ENCODE data around the gene SETD6.

SETD6 gene

DNA sequence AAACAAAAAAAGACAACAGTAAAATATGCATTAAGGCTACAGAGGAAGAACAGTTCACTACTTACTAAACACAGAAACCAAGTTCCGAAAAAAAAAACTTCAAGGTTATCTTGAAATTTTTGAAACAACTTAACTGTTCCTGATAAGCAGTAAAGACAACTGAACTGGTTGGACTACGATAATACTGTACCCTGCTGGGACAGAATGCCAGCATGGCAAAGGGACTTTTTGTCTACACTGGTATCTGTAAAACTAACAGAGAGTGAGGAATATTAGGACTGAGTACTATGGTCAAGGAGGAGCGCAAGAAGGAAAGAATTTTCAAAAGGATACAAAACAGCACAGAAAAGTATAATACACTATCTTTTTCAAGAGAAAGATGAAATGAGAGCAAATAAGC, 19.8 kb downstream of the SETD6 start:
- POLR2A ChIA-PET (ENCODE audit: low non-redundant PET), result no interaction called here

DNA sequence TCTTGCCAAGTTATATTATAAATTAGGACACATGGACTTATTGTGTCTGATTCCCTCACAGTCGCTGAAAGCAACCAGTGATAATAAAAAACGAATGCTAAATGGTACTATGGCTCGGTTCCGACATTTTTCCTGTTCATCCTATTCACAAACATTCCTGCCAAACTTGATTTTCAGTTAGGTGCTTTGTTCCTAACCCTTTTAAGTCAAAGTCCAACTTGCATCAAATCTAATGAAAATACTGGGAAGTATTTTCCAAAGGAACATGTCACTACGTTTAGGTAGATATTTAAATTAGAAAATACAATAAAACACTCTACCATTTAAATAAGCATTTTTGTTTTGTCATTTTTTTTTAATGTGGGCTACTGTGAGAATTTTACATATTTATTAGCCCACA, 21.0 kb downstream of the SETD6 start:
- no peak for DNase-seq (ENCODE audit: low spot score)
- CTCF ChIA-PET, result interaction anchor here (0.7 kb wide), 1 partner anchor 18 kb away, joined by 3 read pairs; no protein-coding TSS in a partner anchor
- POLR2A ChIA-PET (ENCODE audit: low non-redundant PET), result no interaction called here
- TF ChIP-seq, protein P1, sequence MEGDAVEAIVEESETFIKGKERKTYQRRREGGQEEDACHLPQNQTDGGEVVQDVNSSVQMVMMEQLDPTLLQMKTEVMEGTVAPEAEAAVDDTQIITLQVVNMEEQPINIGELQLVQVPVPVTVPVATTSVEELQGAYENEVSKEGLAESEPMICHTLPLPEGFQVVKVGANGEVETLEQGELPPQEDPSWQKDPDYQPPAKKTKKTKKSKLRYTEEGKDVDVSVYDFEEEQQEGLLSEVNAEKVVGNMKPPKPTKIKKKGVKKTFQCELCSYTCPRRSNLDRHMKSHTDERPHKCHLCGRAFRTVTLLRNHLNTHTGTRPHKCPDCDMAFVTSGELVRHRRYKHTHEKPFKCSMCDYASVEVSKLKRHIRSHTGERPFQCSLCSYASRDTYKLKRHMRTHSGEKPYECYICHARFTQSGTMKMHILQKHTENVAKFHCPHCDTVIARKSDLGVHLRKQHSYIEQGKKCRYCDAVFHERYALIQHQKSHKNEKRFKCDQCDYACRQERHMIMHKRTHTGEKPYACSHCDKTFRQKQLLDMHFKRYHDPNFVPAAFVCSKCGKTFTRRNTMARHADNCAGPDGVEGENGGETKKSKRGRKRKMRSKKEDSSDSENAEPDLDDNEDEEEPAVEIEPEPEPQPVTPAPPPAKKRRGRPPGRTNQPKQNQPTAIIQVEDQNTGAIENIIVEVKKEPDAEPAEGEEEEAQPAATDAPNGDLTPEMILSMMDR (conservative IDR thresholded peaks at IDR 0.05; ENCODE audit: low read depth), result no peak
- no peak overlapping the region for H3K27ac ChIP-seq

More for the DNA sequence above, 19.8 kb downstream of the SETD6 start:
- H3K27ac ChIP-seq, result no peak overlapping the region
- DNase-seq (ENCODE audit: low spot score), result no peak
- TF ChIP-seq, protein P1 (conservative IDR thresholded peaks at IDR 0.05; ENCODE audit: low read depth), result no peak
- CTCF ChIA-PET, result interaction anchor here (0.7 kb wide), 1 partner anchor 15 kb away, joined by 3 read pairs; no protein-coding TSS in a partner anchor

DNA sequence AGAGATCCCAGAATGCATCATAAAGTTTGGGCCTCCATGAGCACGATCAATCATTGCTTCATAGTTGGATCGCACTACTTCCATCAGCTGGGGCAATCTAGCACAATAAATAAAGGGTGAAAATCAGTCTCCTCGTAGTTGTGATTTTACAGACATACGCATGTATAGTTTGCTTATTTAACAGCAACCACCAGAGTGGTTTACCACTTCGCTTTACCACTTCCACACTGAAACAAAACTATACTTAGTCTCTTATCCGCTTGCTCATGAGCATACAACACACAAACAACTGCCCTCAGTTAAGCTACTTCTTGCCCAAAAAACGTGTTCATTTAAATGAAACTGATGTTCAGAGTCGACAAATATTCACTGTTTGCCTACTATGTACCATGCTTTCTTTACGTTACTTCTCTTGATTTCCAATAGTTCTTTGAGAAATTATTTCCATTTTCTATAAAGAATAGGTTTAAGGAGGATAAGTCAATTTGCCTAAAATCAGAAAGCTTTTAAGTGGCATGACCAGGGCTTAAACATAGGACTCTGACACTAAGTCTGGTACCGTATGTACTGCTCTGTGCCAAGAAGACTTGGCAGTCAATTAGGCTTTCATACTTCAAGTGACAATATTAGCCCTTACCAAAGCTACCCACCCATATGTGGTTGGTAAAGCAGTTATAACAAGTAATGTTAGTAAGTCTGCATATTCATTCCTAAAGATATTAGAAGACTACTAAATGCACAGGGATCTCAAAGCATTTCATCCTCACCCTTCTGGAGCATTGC, 22.0 kb downstream of the SETD6 start:
- TF ChIP-seq, protein P1 (conservative IDR thresholded peaks at IDR 0.05; ENCODE audit: low read depth), result no peak
- no peak overlapping the region for H3K27ac ChIP-seq
- DNase-seq (ENCODE audit: low spot score), result no peak
- ChIA-PET CTCF (interaction anchor here (0.6 to 1.1 kb wide), 3 partner anchors 27 to 61 kb away, joined by 3 read pairs; no protein-coding TSS in a partner anchor), POLR2A (ENCODE audit: low non-redundant PET) (no interaction called here)

DNA sequence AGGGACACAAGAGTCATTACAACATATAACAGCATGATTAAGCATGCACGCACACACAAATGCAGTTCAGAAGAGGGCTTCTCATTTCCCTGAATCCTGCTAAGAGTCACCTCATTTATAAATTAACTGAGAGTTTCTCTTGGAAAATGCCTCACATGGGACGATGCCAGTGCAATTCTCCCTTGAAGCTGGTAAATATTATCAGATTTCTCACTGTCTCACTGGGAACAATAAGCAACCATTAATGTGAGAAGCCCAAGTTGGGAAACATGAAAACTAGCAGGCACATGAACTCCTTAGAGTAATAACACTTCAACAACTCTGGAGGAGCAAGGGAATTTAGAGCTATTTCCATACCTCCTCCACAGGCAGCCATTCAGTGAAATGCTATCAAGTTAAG, 26.4 kb downstream of the SETD6 start:
- no peak overlapping the region for H3K27ac ChIP-seq
- CTCF ChIA-PET, result no interaction called here
- TF ChIP-seq, protein P1 (conservative IDR thresholded peaks at IDR 0.05; ENCODE audit: low read depth), result no peak
- POLR2A ChIA-PET (ENCODE audit: low non-redundant PET), result no interaction called here
- DNase-seq (ENCODE audit: low spot score), result no peak

DNA sequence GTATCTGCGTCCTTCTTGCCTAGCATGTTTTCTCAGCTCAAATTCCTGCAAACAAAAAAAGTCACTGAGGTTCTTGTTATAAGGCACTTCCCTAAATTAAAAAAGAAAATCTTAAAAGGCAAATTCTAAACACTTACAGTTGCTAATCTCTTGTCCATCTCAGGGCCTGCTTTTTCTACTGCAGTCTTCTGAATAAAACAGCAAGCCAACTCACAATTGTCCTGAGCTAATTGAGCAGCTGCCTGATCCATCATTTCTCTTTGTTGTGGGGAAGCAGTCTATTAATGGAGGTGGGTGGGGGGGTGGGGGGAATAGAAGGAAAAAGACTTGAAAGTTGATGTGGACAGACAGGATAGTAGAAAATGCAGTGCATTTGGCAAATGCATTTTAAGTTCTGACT, 27.0 kb downstream of the SETD6 start:
- CTCF ChIA-PET, result no interaction called here
- TF ChIP-seq, protein P1 (conservative IDR thresholded peaks at IDR 0.05; ENCODE audit: low read depth), result no peak
- no peak for DNase-seq (ENCODE audit: low spot score)
- POLR2A ChIA-PET (ENCODE audit: low non-redundant PET), result no interaction called here
- no peak overlapping the region for H3K27ac ChIP-seq

DNA sequence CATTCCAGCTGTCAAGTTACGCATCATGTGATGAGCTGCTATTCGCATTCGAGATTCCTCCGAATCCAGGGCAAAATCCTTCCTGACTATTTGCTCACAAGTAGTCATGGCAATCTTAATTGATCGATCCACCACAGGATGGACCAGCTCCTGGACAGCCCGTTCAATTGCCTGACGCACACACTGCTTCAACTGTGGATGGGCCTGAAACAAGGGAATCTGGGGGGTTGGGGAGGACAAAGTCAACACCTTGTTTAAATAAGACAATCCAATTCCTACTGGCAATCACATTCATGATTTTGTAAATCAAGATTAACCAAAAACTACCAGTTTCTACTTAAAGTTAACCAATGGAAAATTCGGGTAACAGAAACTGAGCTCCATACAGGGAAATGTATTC, 28.4 kb downstream of the SETD6 start:
- ChIA-PET CTCF (no interaction called here), POLR2A (ENCODE audit: low non-redundant PET) (no interaction called here)
- TF ChIP-seq, protein P1 (conservative IDR thresholded peaks at IDR 0.05; ENCODE audit: low read depth), result no peak
- no peak overlapping the region for H3K27ac ChIP-seq
- no peak for DNase-seq (ENCODE audit: low spot score)

Data from RWPE1 (cell line).